ENCODE data around the gene DGKA. TPM values are rescaled to one million over a fixed set of nuclear protein-coding genes. Genes with fewer than 3 reads are reported as not detected.

The DGKA gene
- total and polyA plus RNA-seq, 2 of the 4 experiments (the other 2 are of a cell fraction) = 71.9 to 75.1 TPM

DNA sequence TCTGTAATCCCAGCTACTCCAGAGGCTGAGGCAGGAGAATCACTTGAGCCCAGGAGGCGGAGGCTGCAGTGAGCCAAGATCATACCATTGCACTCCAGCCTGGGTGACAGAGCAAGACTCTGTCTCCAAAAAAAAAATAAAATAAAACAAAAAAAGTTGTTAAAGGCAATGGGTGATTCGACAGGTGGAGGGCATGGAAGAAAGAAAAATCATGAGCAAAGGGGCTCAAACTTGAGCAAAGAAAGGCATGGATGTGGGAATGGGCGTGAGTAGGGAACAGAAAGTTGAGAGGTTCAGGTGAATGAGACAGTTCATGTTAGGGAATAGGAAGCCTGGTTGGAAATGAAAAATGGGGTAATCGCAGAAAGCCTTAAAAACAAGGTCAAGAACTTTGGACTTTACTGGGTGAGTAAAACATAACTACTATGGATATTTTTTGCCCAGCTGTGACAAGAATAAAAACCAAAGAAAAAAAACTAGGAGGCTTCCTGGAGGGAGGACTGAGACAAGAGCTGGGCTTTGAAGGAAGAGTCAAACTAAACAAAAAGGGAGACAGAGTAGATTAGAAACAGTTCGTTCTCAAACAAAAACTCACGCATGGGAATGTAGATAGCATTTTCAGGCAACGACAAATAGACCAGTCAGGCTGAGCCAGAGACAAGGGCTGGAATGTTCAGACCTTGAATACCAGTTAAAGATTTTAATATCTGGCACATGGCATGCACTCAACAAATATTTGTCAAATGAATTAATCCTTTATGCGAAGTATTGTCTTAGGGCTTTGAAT, 22.0 kb upstream of the DGKA start:
- Histone ChIP-seq H3K27ac (ENCODE audit: insufficient read depth, low read length) (peak overlapping the region; percentile 3; the same call in 1 of the 2 replicates), H2BK5ac (ENCODE audit: low read depth, low read length, poor library complexity, severe bottlenecking) (peak overlapping the region; percentile 2), H3K4me2 (ENCODE audit: low read depth, low read length) (peak overlapping the region; percentile 48; the same call in 1 of the 2 replicates), H2BK20ac (ENCODE audit: low read depth, low read length) (no peak overlapping the region), H3K27me3 (ENCODE audit: control insufficient read depth, insufficient read depth, low read length) (no peaks in the 10 kb centered on the region), H3K18ac (ENCODE audit: low read depth, low read length) (peak overlapping the region; percentile 29; the same call in 1 of the 2 replicates), H3K4me1 (ENCODE audit: control insufficient read depth, insufficient read depth, low read length) (peaks cover 2% of the 10 kb centered on the region), H3K79me1 (ENCODE audit: low read depth in 1 of 2, low read length in 2 of 2) (peaks cover 13 to 31% of the 10 kb centered on the region in 2 experiments), H2AK9ac (replicated peaks; ENCODE audit: low read depth, low read length, poor library complexity) (no peak overlapping the region), H3K9me3 (ENCODE audit: control insufficient read depth, insufficient read depth, low read length) (no peaks in the 10 kb centered on the region), H3K4ac (ENCODE audit: low read depth, low read length) (no peak overlapping the region), H2BK120ac (ENCODE audit: low read depth, low read length) (no peak overlapping the region), H3K4me3 (ENCODE audit: insufficient read depth, low read depth, low read length) (no peak overlapping the region), H2AK5ac (ENCODE audit: low read depth, low read length) (no peak overlapping the region), H3K56ac (ENCODE audit: extremely low read depth, insufficient read depth, low read length) (no peak overlapping the region), H4K91ac (ENCODE audit: insufficient read depth, low read depth, low read length) (no peak overlapping the region), H4K8ac (ENCODE audit: low read depth in 2 of 2, low read length in 2 of 2) (no peak overlapping the region), H3K9me1 (ENCODE audit: insufficient read depth, low read length) (no peaks in the 10 kb centered on the region), H3K9ac (ENCODE audit: low read depth, low read length) (no peak overlapping the region; the same call in 1 of the 2 replicates), H2AFZ (replicated peaks; ENCODE audit: low read length, poor library complexity) (no peak overlapping the region), H3K14ac (replicated peaks; ENCODE audit: low read depth, low read length) (no peak overlapping the region), H3K36me3 (ENCODE audit: control insufficient read depth, insufficient read depth, low read length) (peaks cover 3% of the 10 kb centered on the region; the same call in 1 of the 2 replicates), H2BK15ac (ENCODE audit: low read depth, low read length) (no peak overlapping the region), H4K5ac (ENCODE audit: low read depth, low read length) (peak overlapping the region; percentile 50; the same call in 1 of the 2 replicates), H3K23ac (ENCODE audit: low read depth, low read length) (no peak overlapping the region), H4K20me1 (ENCODE audit: insufficient read depth, low read length) (peaks cover 5% of the 10 kb centered on the region; the same call in 1 of the 2 replicates)
- 83% methylated on average over 2 of the region's 8 CpGs; no CpG with 5 or more reads in 1 of the 2 experiments for WGBS, 2 experiments (ENCODE audit: extremely low coverage in 2 of 2, insufficient read length in 1 of 2)
- POLR2A ChIA-PET (ENCODE audit: unreplicated experiment) = interaction anchor here (0.7 kb wide), 1 partner anchor 23 kb away, joined by 5 read pairs; no protein-coding TSS in a partner anchor
- in situ Hi-C loops (cut with MboI; ENCODE audit: low sequenced_read_pairs) = no loop called here
- BruUV-seq (replicated peaks) = no TSS peak
- dilution Hi-C loops (cut with HindIII; ENCODE audit: low sequenced_read_pairs, unreplicated experiment) = no loop called here
- CTCF ChIA-PET = no interaction called here
- DNase-seq = peak; percentile 51
- peak; percentile 91 for ATAC-seq (ENCODE audit: low read depth)
- intact Hi-C loops (cut with micrococcal nuclease) = loop anchor here (5.0 kb wide), 1 partner anchor 37 kb away; no protein-coding TSS in a partner anchor
- TF ChIP-seq MAZ (IDR thresholded peaks at IDR 0.05; ENCODE audit: borderline replicate concordance, low read depth, low read length) (no peak), BHLHE40 (IDR thresholded peaks at IDR 0.05; ENCODE audit: low read depth, low read length) (no peak), NFE2L2 (IDR thresholded peaks at IDR 0.05; ENCODE audit: low read depth, low read length) (no peak), MAFK (IDR thresholded peaks at IDR 0.05; ENCODE audit: low read depth, low read length) (no peak), POLR2A (IDR thresholded peaks at IDR 0.05; ENCODE audit: low read depth, low read length) (no peak), CHD1 (IDR thresholded peaks at IDR 0.05; ENCODE audit: low read depth, low read length) (no peak), RAD21 (IDR thresholded peaks at IDR 0.05; ENCODE audit: low read length) (no peak), RCOR1 (IDR thresholded peaks at IDR 0.05; ENCODE audit: insufficient replicate concordance, low read length) (no peak), FOS (IDR thresholded peaks at IDR 0.05; ENCODE audit: low read depth, low read length) (no peak), MXI1 (IDR thresholded peaks at IDR 0.05; ENCODE audit: borderline replicate concordance, low read depth, low read length) (no peak), RFX5 (IDR thresholded peaks at IDR 0.05; ENCODE audit: low read depth, low read length) (no peak)
- TF ChIP-seq, protein P1, sequence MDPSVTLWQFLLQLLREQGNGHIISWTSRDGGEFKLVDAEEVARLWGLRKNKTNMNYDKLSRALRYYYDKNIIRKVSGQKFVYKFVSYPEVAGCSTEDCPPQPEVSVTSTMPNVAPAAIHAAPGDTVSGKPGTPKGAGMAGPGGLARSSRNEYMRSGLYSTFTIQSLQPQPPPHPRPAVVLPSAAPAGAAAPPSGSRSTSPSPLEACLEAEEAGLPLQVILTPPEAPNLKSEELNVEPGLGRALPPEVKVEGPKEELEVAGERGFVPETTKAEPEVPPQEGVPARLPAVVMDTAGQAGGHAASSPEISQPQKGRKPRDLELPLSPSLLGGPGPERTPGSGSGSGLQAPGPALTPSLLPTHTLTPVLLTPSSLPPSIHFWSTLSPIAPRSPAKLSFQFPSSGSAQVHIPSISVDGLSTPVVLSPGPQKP (IDR thresholded peaks at IDR 0.05; ENCODE audit: borderline replicate concordance, low read depth, low read length) = no peak
- TF ChIP-seq, protein P2, sequence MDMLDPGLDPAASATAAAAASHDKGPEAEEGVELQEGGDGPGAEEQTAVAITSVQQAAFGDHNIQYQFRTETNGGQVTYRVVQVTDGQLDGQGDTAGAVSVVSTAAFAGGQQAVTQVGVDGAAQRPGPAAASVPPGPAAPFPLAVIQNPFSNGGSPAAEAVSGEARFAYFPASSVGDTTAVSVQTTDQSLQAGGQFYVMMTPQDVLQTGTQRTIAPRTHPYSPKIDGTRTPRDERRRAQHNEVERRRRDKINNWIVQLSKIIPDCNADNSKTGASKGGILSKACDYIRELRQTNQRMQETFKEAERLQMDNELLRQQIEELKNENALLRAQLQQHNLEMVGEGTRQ (IDR thresholded peaks at IDR 0.05; ENCODE audit: low read depth, low read length) = no peak
- TF ChIP-seq, protein P3, sequence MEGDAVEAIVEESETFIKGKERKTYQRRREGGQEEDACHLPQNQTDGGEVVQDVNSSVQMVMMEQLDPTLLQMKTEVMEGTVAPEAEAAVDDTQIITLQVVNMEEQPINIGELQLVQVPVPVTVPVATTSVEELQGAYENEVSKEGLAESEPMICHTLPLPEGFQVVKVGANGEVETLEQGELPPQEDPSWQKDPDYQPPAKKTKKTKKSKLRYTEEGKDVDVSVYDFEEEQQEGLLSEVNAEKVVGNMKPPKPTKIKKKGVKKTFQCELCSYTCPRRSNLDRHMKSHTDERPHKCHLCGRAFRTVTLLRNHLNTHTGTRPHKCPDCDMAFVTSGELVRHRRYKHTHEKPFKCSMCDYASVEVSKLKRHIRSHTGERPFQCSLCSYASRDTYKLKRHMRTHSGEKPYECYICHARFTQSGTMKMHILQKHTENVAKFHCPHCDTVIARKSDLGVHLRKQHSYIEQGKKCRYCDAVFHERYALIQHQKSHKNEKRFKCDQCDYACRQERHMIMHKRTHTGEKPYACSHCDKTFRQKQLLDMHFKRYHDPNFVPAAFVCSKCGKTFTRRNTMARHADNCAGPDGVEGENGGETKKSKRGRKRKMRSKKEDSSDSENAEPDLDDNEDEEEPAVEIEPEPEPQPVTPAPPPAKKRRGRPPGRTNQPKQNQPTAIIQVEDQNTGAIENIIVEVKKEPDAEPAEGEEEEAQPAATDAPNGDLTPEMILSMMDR (conservative IDR thresholded peaks at IDR 0.05; ENCODE audit: low read depth, low read length) = no peak

Data from IMR-90 (cell line).